H1 (cell line): ENCODE results near the gene APOL6. TPM values are rescaled to one million over a fixed set of nuclear protein-coding genes. Genes with fewer than 3 reads are reported as not detected.
"Not testable (repeated sequence)": the region's sequence is repeated elsewhere in the genome, so short reads cannot be mapped to it uniquely, and the experiment has no call there.

Source experiments
- CTCF ChIA-PET: fragments of 300-600 bp; sonication (Branson Sonifier 250); formaldehyde crosslinking; loops from one replicate; lab custom pipeline; 2021; ENCODE audit not compliant: partially characterized antibody; lab: Charles Lee
- POLR2A ChIA-PET: fragments of 300-600 bp; sonication (Branson Sonifier 250); formaldehyde crosslinking; loops from one replicate; lab custom pipeline; 2021; ENCODE audit warnings: inconsistent platforms; ENCODE audit not compliant: partially characterized antibody; lab: Charles Lee
- DNase-seq, 2 experiments: peaks; one replicate each; pipeline versions ENCODE4 v3.0.0 to v3.0.0-alpha.2; 2010 to 2022; ENCODE audit warnings: low spot score in 2 of 2, low read depth in 1 of 2, mixed read lengths in 1 of 2
- FAIRE-seq: peaks from 2 replicates; lab custom pipeline; 2011; peaks lifted over from hg19 to GRCh38; lab: Jason Lieb, UNC
- H2AFZ ChIP-seq: 2 replicates; pipeline ENCODE4 v1.8.1; 2012; ENCODE audit warnings: low read length, inconsistent platforms
- H2AK5ac ChIP-seq: 2 replicates; pipeline ENCODE4 v1.6.1; 2013; ENCODE audit warnings: low read depth, low read length
- H2BK120ac ChIP-seq: replicated peaks from 2 replicates; pipeline ENCODE3; 2013; ENCODE audit warnings: low read depth, low read length, inconsistent platforms
- H2BK12ac ChIP-seq: 2 replicates; pipeline ENCODE4 v1.6.1; 2013; ENCODE audit warnings: low read depth, low read length
- H2BK15ac ChIP-seq: 2 replicates; pipeline ENCODE4 v1.6.1; 2013; ENCODE audit warnings: low read length
- H2BK20ac ChIP-seq: 2 replicates; pipeline ENCODE4 v1.6.1; 2013; ENCODE audit warnings: low read length
- H2BK5ac ChIP-seq: 2 replicates; pipeline ENCODE4 v1.6.1; 2013; ENCODE audit warnings: low read depth, low read length
- H3K14ac ChIP-seq: 2 replicates; pipeline ENCODE4 v1.6.1; 2013; ENCODE audit warnings: inconsistent platforms; ENCODE audit not compliant: insufficient read length
- H3K18ac ChIP-seq: 2 replicates; pipeline ENCODE4 v1.6.1; 2013; ENCODE audit warnings: low read length; ENCODE audit errors: extremely low read depth
- H3K23ac ChIP-seq: 2 replicates; pipeline ENCODE4 v1.6.1; 2013; ENCODE audit warnings: inconsistent platforms; ENCODE audit not compliant: insufficient read length
- H3K23me2 ChIP-seq: 2 replicates; pipeline ENCODE4 v1.6.1; 2013; ENCODE audit warnings: low read depth, low read length
- H3K27ac ChIP-seq: 2 replicates; pipeline ENCODE4 v1.6.1; 2011; ENCODE audit warnings: low read depth, low read length, inconsistent platforms
- H3K27me3 ChIP-seq, 4 experiments: replicated peaks in 1 of 4; 1 replicate in 1 of 4; 2 replicates in 3 of 4; pipeline versions ENCODE4 v1.6.1 to v1.8.1; 2011 to 2013; ENCODE audit warnings: low read length in 3 of 4, mild to moderate bottlenecking in 3 of 4, inconsistent platforms in 2 of 4, mixed read lengths in 2 of 4, moderate library complexity in 1 of 4; ENCODE audit not compliant: control insufficient read depth in 3 of 4, insufficient read depth in 3 of 4; ENCODE audit errors: extremely low read depth in 1 of 4
- H3K36me3 ChIP-seq, 4 experiments: 2 replicates each; pipeline versions ENCODE4 v1.6.1 to v1.8.1; 2011 to 2013; ENCODE audit warnings: mild to moderate bottlenecking in 4 of 4, low read length in 3 of 4, moderate library complexity in 2 of 4, control low read depth in 1 of 4, inconsistent platforms in 1 of 4; ENCODE audit not compliant: insufficient read depth in 4 of 4, control insufficient read depth in 2 of 4
- H3K4ac ChIP-seq: replicated peaks from 2 replicates; pipeline ENCODE3; 2013; ENCODE audit warnings: low read length, low read depth, mixed read lengths, inconsistent platforms; ENCODE audit not compliant: insufficient read length
- H3K4me1 ChIP-seq, 4 experiments: replicated peaks in 1 of 4; 1 replicate in 1 of 4; 2 replicates in 3 of 4; pipeline versions ENCODE4 v1.6.1 to v1.8.1; 2011 to 2013; ENCODE audit warnings: low read length in 3 of 4, inconsistent platforms in 2 of 4, mixed read lengths in 1 of 4; ENCODE audit not compliant: insufficient read depth in 4 of 4, control insufficient read depth in 3 of 4
- H3K4me2 ChIP-seq, 2 experiments: 2 replicates each; pipeline versions ENCODE4 v1.6.1 to v1.8.1; 2011 to 2013; ENCODE audit warnings: low read depth in 2 of 2, low read length in 2 of 2, control low read depth in 1 of 2, inconsistent platforms in 1 of 2, mild to moderate bottlenecking in 1 of 2; ENCODE audit not compliant: insufficient read depth in 1 of 2
- H3K4me3 ChIP-seq, 4 experiments: fragments of 200-600, 300-600 bp in 1 of 4; sonication (generic), shearing (Covaris generic), sonication (Bioruptor Twin) in 1 of 4; 2 replicates each; pipeline versions ENCODE4 v1.5.1 to v1.8.1; 2011 to 2016; ENCODE audit warnings: low read length in 4 of 4, low read depth in 3 of 4, control low read depth in 2 of 4, inconsistent platforms in 2 of 4, mild to moderate bottlenecking in 2 of 4, mixed read lengths in 1 of 4, moderate library complexity in 1 of 4; ENCODE audit not compliant: insufficient read depth in 2 of 4; ENCODE audit errors: extremely low read depth in 1 of 4
- H3K56ac ChIP-seq: replicated peaks from 2 replicates; pipeline ENCODE3; 2013; ENCODE audit warnings: low read depth, mild to moderate bottlenecking, mixed read lengths, low read length, inconsistent platforms; ENCODE audit not compliant: insufficient read length
- H3K79me1 ChIP-seq: 2 replicates; pipeline ENCODE4 v1.6.1; 2013; ENCODE audit warnings: low read depth, low read length, control low read depth
- H3K79me2 ChIP-seq, 2 experiments: 2 replicates each; pipeline versions ENCODE4 v1.6.1 to v1.8.1; 2012 to 2013; ENCODE audit warnings: low read length in 2 of 2, mild to moderate bottlenecking in 2 of 2, inconsistent platforms in 1 of 2; ENCODE audit not compliant: insufficient read depth in 2 of 2, control insufficient read depth in 1 of 2
- H3K9ac ChIP-seq, 4 experiments: replicated peaks in 1 of 4; 1 replicate in 1 of 4; 2 replicates in 3 of 4; pipeline versions ENCODE4 v1.6.1 to v1.8.1; 2011 to 2013; ENCODE audit warnings: low read depth in 3 of 4, low read length in 3 of 4, control low read depth in 2 of 4, mild to moderate bottlenecking in 2 of 4, moderate library complexity in 2 of 4, inconsistent platforms in 1 of 4; ENCODE audit errors: extremely low read depth in 1 of 4
- H3K9me3 ChIP-seq, 2 experiments: 2 replicates each; pipeline versions ENCODE4 v1.6.1 to v1.8.1; 2012 to 2013; ENCODE audit warnings: mild to moderate bottlenecking in 2 of 2, moderate library complexity in 2 of 2, control low read depth in 1 of 2, inconsistent platforms in 1 of 2, low read depth in 1 of 2, low read length in 1 of 2, mixed read lengths in 1 of 2; ENCODE audit not compliant: insufficient read depth in 2 of 2
- H4K20me1 ChIP-seq, 2 experiments: replicated peaks in 1 of 2; 2 replicates each; pipeline versions ENCODE3 to v1.8.1; 2011 to 2013; ENCODE audit warnings: inconsistent platforms in 2 of 2, low read length in 2 of 2, mild to moderate bottlenecking in 1 of 2; ENCODE audit not compliant: insufficient read depth in 2 of 2, control insufficient read depth in 1 of 2
- H4K5ac ChIP-seq: 2 replicates; pipeline ENCODE4 v1.6.1; 2013; ENCODE audit warnings: low read length, low read depth, mixed read lengths, inconsistent platforms; ENCODE audit not compliant: insufficient read length
- H4K8ac ChIP-seq: 2 replicates; pipeline ENCODE4 v1.8.0; 2013; ENCODE audit warnings: mild to moderate bottlenecking, moderate library complexity, low read length, inconsistent platforms; ENCODE audit not compliant: insufficient read depth; ENCODE audit errors: extremely low read depth
- H4K91ac ChIP-seq: replicated peaks from 2 replicates; pipeline ENCODE3; 2013; ENCODE audit warnings: low read length, mixed read lengths, inconsistent platforms; ENCODE audit not compliant: insufficient read length
- WGBS, 2 experiments: shearing (Covaris generic) in 1 of 2; methylation state at CpG; one replicate each; pipeline versions ENCODE4 v1.1.6 to v1.1.7; 2013 to 2015; ENCODE audit warnings: low lambda C conversion rate in 2 of 2, mixed read lengths in 2 of 2, inconsistent platforms in 1 of 2, low coverage in 1 of 2, missing lambda C conversion rate in 1 of 2; ENCODE audit not compliant: insufficient replicate concordance in 2 of 2, insufficient coverage in 1 of 2, insufficient read length in 1 of 2; ENCODE audit errors: extremely low coverage in 1 of 2, missing lambda C conversion rate in 1 of 2; 5-methylcytosine and 5-hydroxymethylcytosine counted together
- polyA plus RNA-seq, 7 experiments: library from polyadenylated mRNA; depleted of rRNA in 3 of 7; stranded (reverse) in 5 of 7; unstranded in 2 of 7; fragments of >200 nt in 5 of 7; fragments of 200-250 nt in 2 of 7; gene quantifications; 1 replicate in 5 of 7; 2 replicates in 1 of 7; 4 replicates in 1 of 7; pipeline versions ENCODE4 v1.2.1 to v1.2.3, GENCODE V29; 2011 to 2013; ENCODE audit warnings: missing spikeins in 2 of 7, mixed read lengths in 2 of 7
- total RNA-seq: library from RNA; stranded (reverse); fragmentation: NEBNext Ultra II Directional; extraction: Animal tissue kit (Norgen Biotek cat#: 25700); gene quantifications from 2 replicates; pipeline ENCODE4 v1.2.1, GENCODE V29; 2021

APOL6 gene
- total and polyA plus RNA-seq, 2 of the 8 experiments (the other 6 are each of a cell fraction or from before 2014, with no cell fraction given): 0.06 to 0.13 TPM

DNA sequence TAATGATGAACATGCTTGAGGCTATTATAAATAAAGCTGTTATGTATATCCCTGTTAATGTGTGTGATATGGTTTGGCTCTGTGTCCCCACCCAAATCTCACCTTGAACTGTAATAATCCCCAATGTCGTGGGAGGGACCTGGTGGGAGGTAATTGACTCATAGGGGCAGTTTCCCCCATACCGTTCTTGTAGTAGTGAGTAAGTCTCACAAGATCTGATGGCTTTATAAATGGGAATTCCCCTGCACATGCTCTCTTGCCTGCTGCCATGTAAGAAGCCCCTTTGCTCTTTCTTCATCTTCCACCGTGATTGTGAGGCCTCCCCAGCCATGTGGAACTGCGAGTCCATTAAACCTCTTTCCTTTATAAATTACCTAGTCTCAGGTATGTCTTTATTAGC is 31.2 kb downstream of the APOL6 start:
- H2BK20ac ChIP-seq, H2BK120ac ChIP-seq, H4K8ac ChIP-seq, H2BK12ac ChIP-seq, CTCF ChIA-PET, POLR2A ChIA-PET, H3K4ac ChIP-seq, H2BK5ac ChIP-seq, H3K18ac ChIP-seq, H4K5ac ChIP-seq, H3K4me3 ChIP-seq, H2BK15ac ChIP-seq, H2AFZ ChIP-seq, H3K14ac ChIP-seq, H3K23ac ChIP-seq, H3K23me2 ChIP-seq, DNase-seq, H3K9me3 ChIP-seq, H3K27me3 ChIP-seq, H3K56ac ChIP-seq, H2AK5ac ChIP-seq, H3K27ac ChIP-seq, H4K91ac ChIP-seq, H3K9ac ChIP-seq, H3K36me3 ChIP-seq, H3K79me2 ChIP-seq, H3K79me1 ChIP-seq, FAIRE-seq, H3K4me2 ChIP-seq, H4K20me1 ChIP-seq: not testable (repeated sequence)
- WGBS, 2 experiments: 92% methylated on average over 4 of the region's 4 CpGs; no CpG with 5 or more reads in 1 of the 2 experiments
- peaks cover 0 to 13% (median 8%) of the 10 kb centered on the region in 4 experiments; a peak in 4 of 7 replicates for H3K4me1 ChIP-seq
